Epithelial cell of esophagus (primary cell): Measurements from ENCODE around the gene PIK3CD.
A peak's percentile ranks its signal among the peaks of the same experiment; 100 is the strongest.

Experiments
- DNase-seq: peaks from one replicate; pipeline ENCODE4 v3.0.0; 2010; ENCODE audit warnings: low read depth
- H3K4me3 ChIP-seq: 2 replicates; pipeline ENCODE4 v1.5.1; 2011; ENCODE audit warnings: mild to moderate bottlenecking, low read length, control low read depth
- TF ChIP-seq, protein P1 (sequence below): IDR thresholded peaks from 2 replicates; pipeline ENCODE4 v1.5.1; 2011; ENCODE audit warnings: low read depth, mild to moderate bottlenecking, low read length, control low read depth, inconsistent platforms; ENCODE audit not compliant: insufficient read depth; ENCODE audit errors: missing control alignments

The PIK3CD gene

DNA sequence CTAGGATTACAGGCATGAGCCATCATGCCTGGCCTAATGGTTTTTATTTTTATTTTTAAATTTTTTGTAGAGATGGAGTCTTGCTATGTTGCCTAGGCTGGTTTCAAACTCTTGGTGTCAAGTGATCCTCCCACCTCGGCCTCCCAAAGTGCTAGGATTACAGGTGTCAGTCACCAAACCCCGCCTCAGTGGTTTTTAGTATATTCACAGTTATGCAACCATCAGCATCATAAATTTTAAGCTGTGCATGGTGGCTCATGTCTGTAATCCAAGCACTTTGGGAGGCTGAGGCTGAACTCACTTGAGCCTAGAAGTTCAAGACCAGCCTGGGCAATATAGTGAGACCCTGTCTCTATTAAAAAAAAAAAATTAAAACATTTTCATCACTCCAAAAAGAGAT is 28.6 kb downstream of the PIK3CD start:
- TF ChIP-seq, protein P1, sequence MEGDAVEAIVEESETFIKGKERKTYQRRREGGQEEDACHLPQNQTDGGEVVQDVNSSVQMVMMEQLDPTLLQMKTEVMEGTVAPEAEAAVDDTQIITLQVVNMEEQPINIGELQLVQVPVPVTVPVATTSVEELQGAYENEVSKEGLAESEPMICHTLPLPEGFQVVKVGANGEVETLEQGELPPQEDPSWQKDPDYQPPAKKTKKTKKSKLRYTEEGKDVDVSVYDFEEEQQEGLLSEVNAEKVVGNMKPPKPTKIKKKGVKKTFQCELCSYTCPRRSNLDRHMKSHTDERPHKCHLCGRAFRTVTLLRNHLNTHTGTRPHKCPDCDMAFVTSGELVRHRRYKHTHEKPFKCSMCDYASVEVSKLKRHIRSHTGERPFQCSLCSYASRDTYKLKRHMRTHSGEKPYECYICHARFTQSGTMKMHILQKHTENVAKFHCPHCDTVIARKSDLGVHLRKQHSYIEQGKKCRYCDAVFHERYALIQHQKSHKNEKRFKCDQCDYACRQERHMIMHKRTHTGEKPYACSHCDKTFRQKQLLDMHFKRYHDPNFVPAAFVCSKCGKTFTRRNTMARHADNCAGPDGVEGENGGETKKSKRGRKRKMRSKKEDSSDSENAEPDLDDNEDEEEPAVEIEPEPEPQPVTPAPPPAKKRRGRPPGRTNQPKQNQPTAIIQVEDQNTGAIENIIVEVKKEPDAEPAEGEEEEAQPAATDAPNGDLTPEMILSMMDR: no peak
- DNase-seq: no peak
- H3K4me3 ChIP-seq: no peak overlapping the region

DNA sequence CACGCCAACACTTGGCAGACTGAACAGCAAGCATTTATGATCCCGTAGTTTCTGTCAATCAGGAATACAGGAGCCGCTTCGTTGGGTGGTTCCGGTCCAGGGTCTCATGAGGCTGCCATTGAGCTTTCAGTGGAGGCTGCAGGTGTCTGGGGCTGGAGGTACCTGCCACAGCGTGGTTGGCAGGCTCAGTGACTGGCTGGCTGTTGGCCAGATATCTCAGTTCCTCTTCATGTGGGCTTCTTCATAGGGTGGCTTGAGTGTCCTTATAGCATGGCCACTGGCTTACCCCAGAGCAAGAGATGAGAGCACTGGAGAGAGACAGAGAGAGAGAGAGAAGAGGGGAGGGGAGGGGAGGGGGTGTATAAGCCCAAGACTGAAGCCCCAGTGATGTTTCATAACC is 29.3 kb downstream of the PIK3CD start:
- TF ChIP-seq, protein P1: no peak
- H3K4me3 ChIP-seq: no peak overlapping the region
- no peak for DNase-seq

DNA sequence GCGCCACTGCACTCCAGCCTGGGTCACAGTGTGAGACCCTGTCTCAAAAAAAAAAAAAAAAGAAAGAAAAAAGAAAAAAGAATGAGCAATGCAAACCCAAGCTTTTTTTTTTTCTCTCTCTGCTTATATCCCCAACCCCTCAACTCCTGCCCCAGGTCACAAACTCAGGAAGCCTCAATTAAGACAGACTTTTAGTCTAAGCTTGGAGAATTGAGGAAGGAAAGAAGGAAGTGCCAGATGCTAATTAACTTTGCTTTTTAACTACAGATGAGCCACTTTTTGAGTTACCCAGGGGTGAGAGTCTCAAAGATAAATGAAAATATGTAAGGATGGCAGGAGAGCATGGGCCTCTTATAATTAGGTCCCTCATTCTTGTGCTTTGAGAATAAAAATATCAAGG is 33.3 kb downstream of the PIK3CD start:
- no peak overlapping the region for H3K4me3 ChIP-seq
- TF ChIP-seq, protein P1: no peak
- DNase-seq: no peak

DNA sequence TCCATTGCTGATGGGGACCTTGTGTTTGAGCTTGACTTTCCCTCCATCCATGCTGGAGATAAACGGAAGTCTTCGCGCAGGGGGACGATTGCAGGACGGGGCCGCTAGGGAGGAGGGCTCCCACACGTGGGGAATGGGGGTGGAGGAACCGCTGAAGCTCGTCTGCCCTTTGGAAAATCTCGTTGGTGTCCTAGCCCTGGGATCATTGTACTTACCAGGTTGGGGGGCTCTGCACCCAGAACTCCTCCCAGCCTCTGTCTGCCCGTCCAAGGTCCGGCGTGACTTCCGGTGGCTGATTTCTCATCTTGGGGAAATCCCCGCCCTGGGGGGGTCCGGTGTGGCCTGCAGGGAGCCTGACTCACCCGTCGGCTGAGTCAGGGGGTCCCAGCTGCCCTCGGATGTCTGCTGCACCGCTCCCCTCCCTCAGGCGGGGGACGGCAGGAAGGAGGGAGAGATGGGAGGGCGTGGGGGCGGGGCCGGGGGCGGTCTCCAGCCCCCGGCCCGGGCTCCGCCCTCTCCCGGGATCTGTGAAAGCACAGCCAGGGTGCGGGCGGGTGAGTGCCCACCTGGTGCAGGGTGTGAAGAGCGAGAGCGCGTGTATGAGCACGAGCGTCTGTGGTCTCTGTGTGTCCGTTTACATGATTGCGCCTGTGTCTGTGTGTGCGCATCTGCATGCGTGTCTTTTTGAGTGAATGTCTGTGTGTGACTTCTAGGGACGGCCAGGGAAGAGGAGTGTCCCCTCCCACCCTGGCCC is 35.8 kb downstream of the PIK3CD start:
- peak; percentile 87 for DNase-seq
- peak overlapping the region; percentile 41 for H3K4me3 ChIP-seq
- TF ChIP-seq, protein P1: no peak

DNA sequence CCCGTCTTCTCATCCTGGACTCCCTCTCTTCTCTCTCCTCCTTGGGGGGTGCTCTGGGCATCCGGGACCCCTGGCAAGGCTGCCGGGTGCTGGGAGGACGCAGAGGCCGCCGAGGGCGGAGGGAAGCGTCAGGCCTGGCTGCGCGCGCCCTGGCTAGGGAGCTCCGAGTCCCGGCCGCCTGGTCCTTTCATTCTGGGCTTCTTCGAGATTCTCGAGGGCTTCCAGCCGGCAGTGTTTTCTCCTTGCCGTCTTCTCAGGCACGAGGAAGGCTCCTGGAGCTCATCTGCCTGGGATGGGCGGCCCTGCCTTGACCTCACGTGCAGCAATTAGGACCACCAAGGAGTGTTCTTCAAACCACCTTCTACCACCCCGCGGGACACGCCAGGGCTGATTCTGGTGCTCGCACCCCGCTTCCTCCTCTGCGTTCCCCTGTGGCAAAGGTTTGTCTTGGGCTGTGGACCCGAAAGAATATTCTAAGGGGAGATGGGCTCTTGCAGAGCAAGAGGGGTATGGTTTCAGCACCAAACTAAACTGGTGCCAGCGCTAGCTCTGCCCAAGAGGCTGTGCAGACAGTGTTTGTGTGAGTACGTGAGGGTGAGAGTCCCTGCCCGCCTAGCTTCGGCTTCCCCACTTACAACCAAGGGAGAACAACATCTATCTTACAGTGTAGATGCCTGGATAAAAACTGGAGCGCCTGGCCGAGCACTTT is 36.5 kb downstream of the PIK3CD start:
- peak; percentile 33 for DNase-seq
- H3K4me3 ChIP-seq: peak overlapping the region; percentile 41
- TF ChIP-seq, protein P1: no peak

DNA sequence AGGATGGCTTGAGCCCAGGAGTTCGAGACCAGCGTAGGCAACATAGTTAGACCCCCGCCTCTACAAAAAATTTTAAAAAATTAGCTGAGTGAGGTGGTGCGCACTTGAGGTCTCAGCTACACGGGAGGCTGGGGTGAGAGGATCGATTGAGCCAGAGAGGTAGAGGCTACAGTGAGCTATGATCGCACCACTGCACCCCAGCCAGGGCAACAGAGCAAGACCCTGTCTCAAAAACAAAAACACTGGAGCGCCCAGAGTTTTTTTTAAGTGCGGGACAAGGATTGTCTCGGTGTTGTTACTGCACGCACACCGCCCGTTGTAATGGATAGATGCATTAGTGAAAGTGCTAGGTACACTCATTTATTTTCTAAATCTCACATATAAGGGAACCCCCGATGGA is 37.1 kb downstream of the PIK3CD start:
- no peak for DNase-seq
- TF ChIP-seq, protein P1: no peak
- peak overlapping the region; percentile 49 for H3K4me3 ChIP-seq
